Suppressor macrophage treated with lipopolysaccharide for 1 hour (primary cell): ENCODE results near the gene NAALADL2.
"Not testable (repeated sequence)": the region's sequence is repeated elsewhere in the genome, so short reads cannot be mapped to it uniquely, and the experiment has no call there.

Source experiments
- DNase-seq, 3 donors: peaks; one replicate each; pipeline ENCODE4 v3.0.0-alpha.2; 2020 to 2022

The NAALADL2 gene

GRCh38 chr3:175222356-175222755, 363.2 kb downstream of the NAALADL2 start:
- no peak for DNase-seq

- DNase-seq: no peak
These were observed 364.9 kb downstream of the NAALADL2 start for GRCh38 chr3:175224051-175224450.

DNA sequence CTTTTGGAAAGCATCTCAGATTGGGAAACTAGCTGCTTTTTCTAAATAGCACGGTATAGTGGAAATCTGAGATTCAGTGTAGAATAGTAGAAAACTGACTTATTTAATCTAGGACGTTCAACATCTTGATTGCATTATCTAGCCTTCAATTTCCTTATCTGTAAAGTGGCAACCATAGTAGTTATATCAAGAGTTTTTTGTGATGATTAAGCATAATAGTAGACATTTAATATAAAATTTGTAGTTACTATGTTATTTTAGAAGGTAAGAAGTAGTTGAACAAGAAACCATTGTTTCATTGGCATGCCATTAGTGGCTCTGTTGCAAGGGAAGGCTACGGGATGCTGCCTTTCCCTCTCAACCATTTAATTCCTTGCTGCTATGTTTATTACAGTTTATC, 367.3 kb downstream of the NAALADL2 start:
- no peak for DNase-seq

DNA sequence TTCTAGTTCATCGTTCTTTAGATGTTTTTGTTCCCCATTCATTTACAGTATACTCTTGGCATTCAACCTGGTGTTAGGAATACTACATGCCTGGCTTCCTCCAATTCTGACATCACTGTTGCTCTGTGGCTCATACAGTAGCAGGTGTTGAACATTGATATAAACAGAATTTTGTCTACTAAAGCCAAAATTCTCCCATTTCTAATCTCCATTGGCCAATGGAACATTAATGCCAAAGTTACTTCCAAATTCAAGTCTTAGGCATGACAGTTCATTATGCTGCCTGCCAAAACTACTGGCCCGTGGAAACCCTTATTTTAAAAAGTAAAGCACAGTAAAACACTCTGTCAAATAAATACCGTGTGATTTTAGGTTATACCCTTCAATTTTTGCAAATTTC, 368.0 kb downstream of the NAALADL2 start:
- no peak for DNase-seq

GRCh38 chr3:175233957-175234940, 375.1 kb downstream of the NAALADL2 start:
- no peak for DNase-seq

DNA sequence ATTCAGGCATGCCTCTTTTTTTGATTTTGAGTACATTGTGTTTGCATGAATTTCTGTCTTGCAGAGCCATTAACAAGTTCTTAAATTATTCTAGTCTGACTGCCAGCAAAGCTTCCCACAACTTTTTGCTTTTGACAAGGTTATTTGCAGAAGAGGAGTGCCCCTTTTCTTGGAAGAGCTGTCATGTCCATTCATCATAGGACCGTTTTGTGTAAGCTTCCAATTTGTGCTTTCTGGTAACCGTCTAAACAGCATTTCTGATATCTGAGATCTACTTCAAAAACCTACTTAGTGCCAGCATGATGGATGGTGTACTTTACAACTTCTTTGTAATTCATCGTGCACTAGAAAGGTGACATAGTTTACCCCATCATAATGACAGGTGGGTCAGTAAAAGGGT, 379.7 kb downstream of the NAALADL2 start:
- DNase-seq: no peak

DNA sequence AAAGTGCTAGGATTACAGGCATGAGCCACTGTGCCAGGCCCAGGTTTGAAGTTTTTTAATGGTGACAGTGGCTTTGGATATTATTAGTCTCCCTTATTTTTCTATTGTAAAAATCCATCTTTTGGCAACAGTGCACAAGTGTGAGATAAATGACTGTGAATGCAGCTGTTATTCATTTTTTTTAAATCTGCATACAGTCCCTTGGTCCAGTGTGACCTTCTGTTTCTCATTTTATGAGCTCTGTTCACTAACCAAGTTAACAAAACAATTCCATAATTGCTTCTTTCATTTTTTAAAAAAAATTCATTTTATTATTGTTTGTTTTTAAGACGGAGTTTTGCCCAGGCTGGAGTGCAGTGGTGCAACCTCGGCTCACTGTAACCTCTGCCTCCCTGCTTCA, 381.8 kb downstream of the NAALADL2 start:
- no peak for DNase-seq

GRCh38 chr3:175242243-175242642, 383.1 kb downstream of the NAALADL2 start:
- no peak for DNase-seq

DNA sequence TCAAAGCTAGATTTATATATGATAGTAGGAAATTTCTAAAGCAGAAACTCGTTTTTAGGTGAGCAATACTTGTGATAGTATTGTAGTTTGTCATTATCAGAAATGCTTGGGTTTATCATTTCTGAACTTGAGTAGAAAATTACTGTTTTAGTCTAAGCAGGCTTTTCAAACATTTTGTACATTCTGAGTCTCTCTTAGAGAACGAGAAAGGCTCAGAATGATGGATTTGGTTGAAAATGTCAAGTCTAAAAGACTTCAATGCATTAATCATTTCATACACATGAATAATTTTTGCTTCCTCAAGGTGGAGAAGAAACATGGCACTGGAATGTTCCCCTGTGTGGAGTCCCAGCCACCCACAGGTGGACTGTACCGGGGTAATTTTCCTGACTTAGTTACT, 387.1 kb downstream of the NAALADL2 start:
- no peak for DNase-seq

GRCh38 chr3:175246766-175247165, 387.6 kb downstream of the NAALADL2 start:
- no peak for DNase-seq

DNA sequence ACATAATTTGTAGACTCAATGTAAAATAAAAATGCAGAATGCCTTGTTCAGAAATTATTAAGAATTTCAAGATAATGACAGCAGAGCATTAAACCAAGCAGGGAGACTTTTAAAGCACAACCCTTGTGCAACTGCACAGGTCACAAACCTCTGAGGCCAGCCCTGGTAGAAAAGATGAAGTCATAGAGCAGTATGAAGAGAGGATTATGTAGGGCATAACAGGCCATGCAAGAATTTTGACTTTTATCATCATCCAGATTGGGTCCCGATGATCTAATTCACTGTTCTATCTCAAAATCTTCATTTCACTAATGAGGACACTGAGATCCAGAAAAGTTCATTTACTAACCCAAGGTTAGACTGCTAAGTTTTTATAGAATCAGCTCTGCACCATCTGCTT, 388.5 kb downstream of the NAALADL2 start:
- no peak for DNase-seq

DNA sequence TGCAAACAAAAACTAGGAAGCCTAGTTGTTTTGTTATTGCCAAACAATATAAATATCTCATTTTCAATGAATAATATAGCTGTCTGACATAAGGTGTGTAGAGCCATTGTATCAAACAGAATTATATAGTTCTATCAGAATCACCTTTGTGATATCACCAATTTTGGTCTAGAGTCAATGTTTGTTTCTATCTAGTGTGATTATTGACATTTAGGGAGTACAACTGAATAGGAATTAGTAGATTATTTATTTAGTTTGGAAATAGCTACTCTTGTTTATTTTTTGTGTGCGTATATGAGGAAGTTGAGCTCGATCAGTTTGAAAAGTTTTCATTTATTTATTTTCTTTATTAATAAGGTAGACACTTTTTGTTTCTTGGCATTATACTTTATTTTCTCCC, 389.7 kb downstream of the NAALADL2 start:
- no peak for DNase-seq

- no peak for DNase-seq
These were observed 396.6 kb downstream of the NAALADL2 start for GRCh38 chr3:175255698-175256097.

- DNase-seq: no peak
These were observed 398.0 kb downstream of the NAALADL2 start for GRCh38 chr3:175257123-175257522.

- DNase-seq: no peak
These were observed 399.6 kb downstream of the NAALADL2 start for GRCh38 chr3:175258763-175259162.

- DNase-seq: no peak
These were observed 401.1 kb downstream of the NAALADL2 start for GRCh38 chr3:175260145-175260794.

- DNase-seq: peak; percentile 3 to 30 (median 28)
These were observed 407.3 kb downstream of the NAALADL2 start for GRCh38 chr3:175266478-175266877.

DNA sequence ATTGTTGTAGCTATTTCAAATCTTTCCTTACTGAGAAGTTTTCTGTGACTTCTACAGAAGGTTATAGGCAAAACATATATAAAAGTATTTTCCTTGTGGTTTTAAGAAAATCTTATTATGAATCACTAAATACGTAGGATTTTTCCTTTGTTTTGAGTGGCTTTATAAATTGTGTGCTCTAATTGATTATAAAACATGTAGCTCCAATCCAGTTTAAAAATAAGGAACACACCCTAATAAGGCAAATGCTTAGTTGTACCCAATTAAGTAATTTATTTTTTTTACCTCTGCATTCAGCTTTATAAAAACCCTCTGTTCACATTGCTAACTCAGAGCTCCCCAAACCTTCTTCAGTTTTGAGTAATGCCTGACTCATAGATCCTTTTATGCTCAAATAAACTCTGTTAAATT, 408.0 kb downstream of the NAALADL2 start:
- DNase-seq: no peak

- DNase-seq: no peak
These were observed 408.4 kb downstream of the NAALADL2 start for GRCh38 chr3:175267561-175267960.

DNA sequence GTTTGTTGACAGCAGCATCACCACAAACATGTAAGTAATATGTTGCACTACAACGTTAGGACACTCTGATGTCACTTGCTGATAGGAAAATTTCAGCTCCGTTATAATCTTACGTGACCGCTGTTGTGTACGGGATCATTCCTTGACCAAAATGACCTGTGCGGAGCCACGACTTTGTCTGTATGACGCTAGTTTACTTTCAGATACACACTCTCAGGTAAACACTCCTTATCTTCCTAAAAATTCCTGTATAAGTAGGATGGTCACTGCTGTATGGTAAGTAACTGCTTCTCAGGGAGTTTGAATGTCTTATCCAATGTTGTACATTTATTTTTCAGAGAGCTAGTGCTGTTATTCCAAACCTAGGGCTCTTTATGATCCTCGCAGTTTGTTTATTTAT, 410.3 kb downstream of the NAALADL2 start:
- no peak for DNase-seq

GRCh38 chr3:175270198-175270837, 411.2 kb downstream of the NAALADL2 start:
- no peak for DNase-seq

- DNase-seq: no peak
These were observed 411.7 kb downstream of the NAALADL2 start for GRCh38 chr3:175270866-175271265.

DNA sequence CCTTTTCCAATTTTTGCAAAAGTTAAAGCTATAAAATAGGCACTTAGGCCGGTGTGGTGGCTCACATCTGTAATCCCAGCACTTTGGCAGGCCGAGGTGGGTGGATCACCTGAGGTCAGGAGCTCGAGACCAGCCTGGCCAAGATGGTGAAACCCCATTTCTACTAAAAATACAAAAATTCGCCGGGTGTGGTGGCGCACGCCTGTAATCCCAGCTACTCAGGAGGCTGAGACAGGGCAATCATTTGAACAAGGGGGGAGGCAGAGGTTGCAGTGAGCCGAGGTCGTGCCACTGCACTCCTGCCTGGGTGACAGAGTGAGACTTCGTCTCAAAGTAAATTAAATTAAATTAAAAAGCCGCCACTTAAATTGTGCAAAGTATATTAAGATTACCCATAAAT, 412.3 kb downstream of the NAALADL2 start:
- DNase-seq: not testable (repeated sequence)

- no peak for DNase-seq
These were observed 413.3 kb downstream of the NAALADL2 start for GRCh38 chr3:175272392-175272791.
